IMR-90 (cell line): ENCODE measurements around the gene MOG. TPM values are rescaled to one million over a fixed set of nuclear protein-coding genes. Genes with fewer than 3 reads are reported as not detected.

ENCODE experiments used
- ATAC-seq: fragments of 200-7000 bp; cut with Tn5 transposase; 2 replicates; pipeline ENCODE4 v1.9.1; 2020; ENCODE audit warnings: low read depth, mild to moderate bottlenecking, moderate library complexity
- BruUV-seq: library from RNA; stranded (reverse); fragments of 400-500 nt; replicated peaks from 2 replicates; lab custom pipeline; 2021; lab: Mats Ljungman, UMichigan
- CTCF ChIA-PET: fragments of 300-600 bp; formaldehyde crosslinking; extraction: SDS; loops from one replicate; lab custom pipeline; 2021; ENCODE audit warnings: antibody characterized with exemption; lab: Yijun Ruan, JAX
- POLR2A ChIA-PET: fragments of 300-600 bp; sonication (Branson Sonifier 250); formaldehyde crosslinking; loops from one replicate; lab custom pipeline; 2022; ENCODE audit warnings: antibody characterized with exemption; ENCODE audit not compliant: unreplicated experiment; lab: Charles Lee
- DNase-seq: peaks from one replicate; pipeline ENCODE4 v3.0.0; 2013
- H2AFZ ChIP-seq: replicated peaks from 2 replicates; pipeline ENCODE3; 2013; ENCODE audit warnings: low read length, mild to moderate bottlenecking; ENCODE audit not compliant: poor library complexity
- H2AK5ac ChIP-seq: 2 replicates; pipeline ENCODE4 v1.6.1; 2013; ENCODE audit warnings: low read depth, low read length, inconsistent platforms
- H2AK9ac ChIP-seq: replicated peaks from 2 replicates; pipeline ENCODE3; 2013; ENCODE audit warnings: mild to moderate bottlenecking, low read depth, low read length, moderate library complexity; ENCODE audit not compliant: poor library complexity
- H2BK120ac ChIP-seq: 2 replicates; pipeline ENCODE4 v1.6.1; 2013; ENCODE audit warnings: low read depth, low read length, inconsistent platforms
- H2BK15ac ChIP-seq: 3 replicates; pipeline ENCODE4 v1.6.1; 2013; ENCODE audit warnings: low read depth, low read length, inconsistent platforms
- H2BK20ac ChIP-seq: 2 replicates; pipeline ENCODE4 v1.6.1; 2013; ENCODE audit warnings: low read depth, mild to moderate bottlenecking, inconsistent platforms, low read length, moderate library complexity
- H2BK5ac ChIP-seq: 2 replicates; pipeline ENCODE4 v1.6.1; 2013; ENCODE audit warnings: mild to moderate bottlenecking, low read depth, low read length, inconsistent platforms; ENCODE audit not compliant: poor library complexity, severe bottlenecking
- H3K14ac ChIP-seq: replicated peaks from 2 replicates; pipeline ENCODE4 v1.6.1; 2013; ENCODE audit warnings: low read depth, low read length, inconsistent platforms
- H3K18ac ChIP-seq: 2 replicates; pipeline ENCODE4 v1.6.1; 2013; ENCODE audit warnings: low read depth, low read length, control low read depth
- H3K23ac ChIP-seq: 2 replicates; pipeline ENCODE4 v1.6.1; 2013; ENCODE audit warnings: low read depth, low read length, inconsistent platforms
- H3K27ac ChIP-seq: 2 replicates; pipeline ENCODE4 v1.5.1; 2013; ENCODE audit warnings: mild to moderate bottlenecking, control low read depth, low read length; ENCODE audit not compliant: insufficient read depth
- H3K27me3 ChIP-seq: 2 replicates; pipeline ENCODE4 v1.6.1; 2013; ENCODE audit warnings: low read length; ENCODE audit not compliant: control insufficient read depth, insufficient read depth
- H3K36me3 ChIP-seq: 2 replicates; pipeline ENCODE4 v1.6.1; 2013; ENCODE audit warnings: low read length, mixed read lengths; ENCODE audit not compliant: control insufficient read depth, insufficient read depth
- H3K4ac ChIP-seq: 2 replicates; pipeline ENCODE4 v1.6.1; 2013; ENCODE audit warnings: low read depth, low read length, inconsistent platforms
- H3K4me1 ChIP-seq: 2 replicates; pipeline ENCODE4 v1.6.1; 2013; ENCODE audit warnings: low read length, mixed read lengths; ENCODE audit not compliant: control insufficient read depth, insufficient read depth
- H3K4me2 ChIP-seq: 2 replicates; pipeline ENCODE4 v1.6.1; 2013; ENCODE audit warnings: low read depth, mild to moderate bottlenecking, control low read depth, low read length, moderate library complexity
- H3K4me3 ChIP-seq: 2 replicates; pipeline ENCODE4 v1.5.1; 2013; ENCODE audit warnings: low read depth, mild to moderate bottlenecking, control low read depth, low read length, moderate library complexity; ENCODE audit not compliant: insufficient read depth
- H3K56ac ChIP-seq: 2 replicates; pipeline ENCODE4 v1.6.1; 2013; ENCODE audit warnings: low read length, inconsistent platforms; ENCODE audit not compliant: insufficient read depth; ENCODE audit errors: extremely low read depth
- H3K79me1 ChIP-seq, 2 experiments: 2 replicates each; pipeline ENCODE4 v1.6.1; 2013; ENCODE audit warnings: low read length in 2 of 2, inconsistent platforms in 1 of 2, low read depth in 1 of 2
- H3K9ac ChIP-seq: 2 replicates; pipeline ENCODE4 v1.6.1; 2013; ENCODE audit warnings: low read depth, low read length, control low read depth
- H3K9me1 ChIP-seq: 2 replicates; pipeline ENCODE4 v1.6.1; 2013; ENCODE audit warnings: low read length, inconsistent platforms; ENCODE audit not compliant: insufficient read depth
- H3K9me3 ChIP-seq: 2 replicates; pipeline ENCODE4 v1.6.1; 2013; ENCODE audit warnings: low read length; ENCODE audit not compliant: control insufficient read depth, insufficient read depth
- H4K20me1 ChIP-seq: 2 replicates; pipeline ENCODE4 v1.6.1; 2013; ENCODE audit warnings: low read length, inconsistent platforms; ENCODE audit not compliant: insufficient read depth
- H4K5ac ChIP-seq: 2 replicates; pipeline ENCODE4 v1.6.1; 2013; ENCODE audit warnings: mild to moderate bottlenecking, low read depth, low read length, control low read depth
- H4K8ac ChIP-seq, 2 experiments: 2 replicates each; pipeline ENCODE4 v1.6.1; 2013; ENCODE audit warnings: low read depth in 2 of 2, low read length in 2 of 2, control low read depth in 1 of 2, inconsistent platforms in 1 of 2
- H4K91ac ChIP-seq: 2 replicates; pipeline ENCODE4 v1.6.1; 2013; ENCODE audit warnings: low read depth, low read length, inconsistent platforms; ENCODE audit not compliant: insufficient read depth
- BHLHE40 ChIP-seq: fragments of 150-350 bp; IDR thresholded peaks from 2 replicates; pipeline ENCODE4 v1.6.1; 2016; ENCODE audit warnings: mild to moderate bottlenecking, low read depth, low read length
- CEBPB ChIP-seq: IDR thresholded peaks from 2 replicates; pipeline ENCODE4 v1.6.1; 2012; ENCODE audit warnings: low read depth, low read length, improper control_type of control experiment
- CHD1 ChIP-seq: IDR thresholded peaks from 2 replicates; pipeline ENCODE4 v1.6.1; 2012; ENCODE audit warnings: low read depth, low read length, improper control_type of control experiment
- CTCF ChIP-seq: conservative IDR thresholded peaks from 2 replicates; pipeline ENCODE4 v1.5.1; 2012; ENCODE audit warnings: mild to moderate bottlenecking, low read depth, low read length, improper control_type of control experiment
- ELK1 ChIP-seq: fragments of 150-350 bp; IDR thresholded peaks from 2 replicates; pipeline ENCODE4 v1.6.1; 2016; ENCODE audit warnings: low read depth, mild to moderate bottlenecking, low read length, moderate library complexity, borderline replicate concordance
- FOS ChIP-seq: fragments of 150-350 bp; IDR thresholded peaks from 2 replicates; pipeline ENCODE4 v1.6.1; 2016; ENCODE audit warnings: low read depth, low read length
- MAFK ChIP-seq: IDR thresholded peaks from 2 replicates; pipeline ENCODE4 v1.6.1; 2012; ENCODE audit warnings: low read depth, low read length, improper control_type of control experiment
- MAZ ChIP-seq: IDR thresholded peaks from 2 replicates; pipeline ENCODE4 v1.6.1; 2012; ENCODE audit warnings: low read depth, mild to moderate bottlenecking, low read length, improper control_type of control experiment, moderate library complexity, borderline replicate concordance
- MXI1 ChIP-seq: IDR thresholded peaks from 2 replicates; pipeline ENCODE4 v1.6.1; 2012; ENCODE audit warnings: low read depth, mild to moderate bottlenecking, low read length, moderate library complexity, borderline replicate concordance
- NFE2L2 ChIP-seq: fragments of 150-350 bp; IDR thresholded peaks from 2 replicates; pipeline ENCODE4 v1.6.1; 2016; ENCODE audit warnings: low read depth, mild to moderate bottlenecking, low read length
- POLR2A ChIP-seq: IDR thresholded peaks from 2 replicates; pipeline ENCODE4 v1.6.1; 2012; ENCODE audit warnings: mild to moderate bottlenecking, low read depth, low read length
- RAD21 ChIP-seq: IDR thresholded peaks from 2 replicates; pipeline ENCODE4 v1.6.1; 2012; ENCODE audit warnings: low read length, improper control_type of control experiment
- RCOR1 ChIP-seq: IDR thresholded peaks from 2 replicates; pipeline ENCODE4 v1.6.1; 2012; ENCODE audit warnings: mild to moderate bottlenecking, low read length, improper control_type of control experiment; ENCODE audit not compliant: insufficient replicate concordance
- RFX5 ChIP-seq: IDR thresholded peaks from 2 replicates; pipeline ENCODE4 v1.8.0; 2012; ENCODE audit warnings: low read depth, mild to moderate bottlenecking, low read length, moderate library complexity
- SMC3 ChIP-seq: fragments of 150-350 bp; IDR thresholded peaks from 2 replicates; pipeline ENCODE4 v1.6.1; 2016; ENCODE audit warnings: low read depth, mild to moderate bottlenecking, antibody characterized with exemption, low read length, moderate library complexity
- USF2 ChIP-seq: fragments of 150-350 bp; IDR thresholded peaks from 2 replicates; pipeline ENCODE4 v1.6.1; 2017; ENCODE audit warnings: mild to moderate bottlenecking, antibody characterized with exemption, low read length, low read depth
- WGBS, 2 experiments: methylation state at CpG; one replicate each; pipeline versions ENCODE4 v1.1.5 to v1.1.7; 2013; ENCODE audit warnings: missing lambda C conversion rate in 2 of 2; ENCODE audit not compliant: insufficient read length in 1 of 2; ENCODE audit errors: extremely low coverage in 2 of 2; 5-methylcytosine and 5-hydroxymethylcytosine counted together
- dilution Hi-C: fragments of 300-500 bp; cut with HindIII; formaldehyde crosslinking; loops from one replicate; pipeline ENCODE4 v1.14.3; 2018; ENCODE audit warnings: low sequenced_read_pairs; ENCODE audit not compliant: unreplicated experiment
- in situ Hi-C: fragments of 300-500 bp; cut with MboI; formaldehyde crosslinking; loops from 3 replicates; pipeline ENCODE4 v1.14.3; 2019; ENCODE audit warnings: low sequenced_read_pairs, inconsistent platforms, mixed read lengths
- intact Hi-C: fragments of 100-400 bp; cut with micrococcal nuclease; formaldehyde crosslinking; loops from 2 replicates; pipeline ENCODE4 v1.10.0; 2022
- polyA plus RNA-seq, 3 experiments: library from polyadenylated mRNA; depleted of rRNA; stranded (reverse); fragments of >200 nt; gene quantifications; 2 replicates each; pipeline ENCODE4 v1.2.3, GENCODE V29; 2012; ENCODE audit warnings: low replicate concordance in 1 of 3
- total RNA-seq: library from RNA; depleted of rRNA; stranded (reverse); fragments of >200 nt; gene quantifications from 2 replicates; pipeline ENCODE4 v1.2.3, GENCODE V29; 2012

MOG gene
- total and polyA plus RNA-seq, 2 of the 4 experiments (the other 2 are of a cell fraction) = not detected

DNA sequence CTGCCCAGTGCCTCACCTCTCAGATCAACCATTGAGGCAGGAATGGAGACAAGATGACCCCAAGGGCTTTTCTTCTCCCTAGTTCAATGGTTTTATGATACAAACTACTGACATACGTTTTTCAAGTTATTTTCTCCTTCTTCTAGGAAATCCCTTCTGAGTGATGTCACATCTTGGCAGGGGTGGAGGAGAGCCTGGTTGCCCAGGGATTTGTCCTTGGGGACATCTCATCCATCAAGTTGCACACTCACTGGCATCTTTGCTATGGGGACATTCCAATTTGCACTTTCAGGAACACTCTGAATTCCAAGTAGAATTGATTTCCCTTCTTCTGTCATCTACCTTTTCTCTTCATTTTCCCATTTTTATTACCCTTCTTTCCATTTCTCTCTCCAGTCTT, 14.1 kb downstream of the MOG start:
- CTCF ChIA-PET = no interaction called here
- Histone ChIP-seq H3K18ac (no peak overlapping the region), H2AK5ac (no peak overlapping the region), H3K36me3 (no peaks in the 10 kb centered on the region), H2BK15ac (no peak overlapping the region), H2BK20ac (no peak overlapping the region), H3K4me3 (no peak overlapping the region), H3K9me3 (no peaks in the 10 kb centered on the region), H3K56ac (no peak overlapping the region), H3K4me2 (no peak overlapping the region), H3K9me1 (no peaks in the 10 kb centered on the region), H4K5ac (no peak overlapping the region), H2AK9ac (no peak overlapping the region), H4K91ac (no peak overlapping the region), H3K9ac (no peak overlapping the region), H3K27ac (no peak overlapping the region), H3K79me1 (no peaks in the 10 kb centered on the region), H2AFZ (no peak overlapping the region), H4K8ac (no peak overlapping the region), H3K4ac (no peak overlapping the region), H2BK120ac (no peak overlapping the region), H3K4me1 (no peaks in the 10 kb centered on the region), H3K23ac (no peak overlapping the region), H2BK5ac (no peak overlapping the region), H3K14ac (no peak overlapping the region), H4K20me1 (no peaks in the 10 kb centered on the region), H3K27me3 (0 out of 2 replicates have a peak, but pooled peaks cover under 1% of the 10 kb centered on the region)
- WGBS, 2 experiments = no CpG with 5 or more reads among the region's 1 CpG
- in situ Hi-C loops (no loop called here), intact Hi-C loops (no loop called here), dilution Hi-C loops (no loop called here)
- ATAC-seq (no peak), DNase-seq (no peak)
- POLR2A ChIA-PET = no interaction called here
- no TSS peak for BruUV-seq
- TF ChIP-seq POLR2A (no peak), MAZ (no peak), BHLHE40 (no peak), MAFK (no peak), RAD21 (no peak), NFE2L2 (no peak), CEBPB (no peak), MXI1 (no peak), USF2 (no peak), ELK1 (no peak), CTCF (no peak), FOS (no peak), CHD1 (no peak), RFX5 (no peak), RCOR1 (no peak), SMC3 (no peak)
